ENCODE results near the gene POLE. TPM values are rescaled to one million over a fixed set of nuclear protein-coding genes. Genes with fewer than 3 reads are reported as not detected.

The POLE gene
- total RNA-seq, 1 donor from 2014 or later: 10.5 TPM

DNA sequence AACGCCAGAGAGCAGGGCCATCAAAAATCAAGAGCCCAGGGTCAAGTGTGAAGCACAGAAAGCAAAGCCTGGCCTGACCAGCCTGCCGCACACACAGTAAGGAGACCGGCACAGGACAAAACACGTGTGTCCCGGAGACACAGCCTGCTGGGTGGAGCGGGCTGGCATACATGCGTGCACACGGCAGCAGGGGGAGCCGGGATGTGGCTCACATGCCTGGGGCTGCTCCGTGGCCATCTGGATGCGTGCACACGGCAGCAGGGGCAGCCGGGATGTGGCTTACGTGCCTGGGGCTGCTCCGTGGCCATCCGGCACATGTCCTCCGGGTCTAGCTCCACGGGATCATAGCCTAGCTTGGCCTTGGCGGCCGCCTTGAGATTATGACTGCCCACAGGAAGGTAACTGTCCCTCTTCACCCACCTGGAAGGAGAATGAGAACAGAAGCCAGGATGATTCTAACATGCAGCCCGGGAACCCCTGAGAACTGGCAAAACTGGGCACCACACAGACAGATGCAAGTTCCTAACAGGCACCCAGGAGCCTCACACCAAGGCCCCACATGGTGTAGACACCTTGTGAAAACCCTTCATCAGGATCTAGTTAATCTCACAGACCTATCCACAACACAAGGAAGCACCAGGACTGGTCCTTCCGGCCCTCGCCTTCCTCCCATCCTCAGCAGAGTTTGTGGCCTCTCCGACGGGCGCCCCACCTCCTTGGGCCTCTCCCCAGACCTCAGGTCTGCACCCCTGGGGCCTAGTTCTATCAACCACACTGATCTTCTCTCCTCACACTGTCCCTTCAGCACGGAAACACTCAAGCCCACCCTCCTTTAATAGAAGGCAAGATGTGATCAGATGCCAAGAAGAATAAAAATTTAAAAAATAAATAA lies 13.6 kb downstream of the POLE start:
- FAIRE-seq (no peak), DNase-seq (ENCODE audit: low read depth) (no peak)
- Histone ChIP-seq H3K27me3 (ENCODE audit: control insufficient read depth, insufficient read depth, low read length) (no peaks in the 10 kb centered on the region), H3K36me3 (ENCODE audit: control insufficient read depth, insufficient read depth, low read length) (peaks cover 21% of the 10 kb centered on the region), H3K4me3 (ENCODE audit: low read depth, low read length) (no peak overlapping the region)
- no peak for TF ChIP-seq CTCF (IDR thresholded peaks at IDR 0.05; ENCODE audit: insufficient read depth, low read length, severe bottlenecking)

DNA sequence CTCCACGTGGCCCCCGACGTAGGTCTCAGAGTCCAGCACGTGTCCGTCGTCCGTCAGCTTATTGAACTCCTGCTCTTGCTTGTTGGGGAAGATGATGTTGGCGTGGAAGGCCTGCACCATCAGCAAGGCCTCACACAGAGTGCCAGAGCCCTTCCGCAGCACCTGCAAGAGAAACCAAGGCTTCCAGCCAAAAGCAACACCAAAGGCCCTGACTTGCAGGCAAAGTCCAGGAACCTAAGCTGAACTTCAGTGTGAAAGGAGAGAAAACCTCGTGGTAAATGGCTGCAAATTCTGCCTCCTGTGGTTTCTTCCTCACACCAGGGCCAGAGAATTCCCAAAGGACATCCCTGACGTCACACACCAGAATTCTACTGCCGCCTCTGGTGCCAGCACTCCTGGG lies 14.5 kb downstream of the POLE start:
- no peak for TF ChIP-seq CTCF (IDR thresholded peaks at IDR 0.05; ENCODE audit: insufficient read depth, low read length, severe bottlenecking)
- Histone ChIP-seq H3K4me3 (ENCODE audit: low read depth, low read length) (no peak overlapping the region), H3K27me3 (ENCODE audit: control insufficient read depth, insufficient read depth, low read length) (no peaks in the 10 kb centered on the region), H3K36me3 (ENCODE audit: control insufficient read depth, insufficient read depth, low read length) (peaks cover 26% of the 10 kb centered on the region)
- FAIRE-seq (no peak), DNase-seq (ENCODE audit: low read depth) (no peak)

DNA sequence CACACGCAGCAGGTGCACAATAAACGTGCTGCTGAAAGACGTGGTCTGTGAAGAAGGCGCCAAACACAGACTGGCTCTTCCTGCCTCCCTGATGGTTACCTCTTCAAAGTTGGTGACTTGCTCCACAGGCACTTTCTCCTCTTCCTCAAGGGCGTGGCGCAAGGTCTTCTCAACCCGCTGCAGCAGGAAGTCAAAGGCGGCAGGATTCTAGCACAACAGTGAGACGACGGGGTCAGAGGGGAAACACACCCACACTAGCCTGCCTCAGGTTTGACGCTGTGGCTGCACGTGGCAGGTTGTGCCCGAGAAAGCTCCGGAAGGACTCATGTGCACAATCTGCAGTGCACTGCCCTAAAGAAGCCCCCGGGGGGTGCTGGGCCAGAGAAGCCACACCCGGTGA lies 15.0 kb downstream of the POLE start:
- FAIRE-seq: no peak
- TF ChIP-seq CTCF (IDR thresholded peaks at IDR 0.05; ENCODE audit: insufficient read depth, low read length, severe bottlenecking): no peak
- no peak overlapping the region for H3K4me3 ChIP-seq (ENCODE audit: low read depth, low read length)
- DNase-seq (ENCODE audit: low read depth): no peak
- peaks cover 27% of the 10 kb centered on the region for H3K36me3 ChIP-seq (ENCODE audit: control insufficient read depth, insufficient read depth, low read length)
- no peaks in the 10 kb centered on the region for H3K27me3 ChIP-seq (ENCODE audit: control insufficient read depth, insufficient read depth, low read length)

DNA sequence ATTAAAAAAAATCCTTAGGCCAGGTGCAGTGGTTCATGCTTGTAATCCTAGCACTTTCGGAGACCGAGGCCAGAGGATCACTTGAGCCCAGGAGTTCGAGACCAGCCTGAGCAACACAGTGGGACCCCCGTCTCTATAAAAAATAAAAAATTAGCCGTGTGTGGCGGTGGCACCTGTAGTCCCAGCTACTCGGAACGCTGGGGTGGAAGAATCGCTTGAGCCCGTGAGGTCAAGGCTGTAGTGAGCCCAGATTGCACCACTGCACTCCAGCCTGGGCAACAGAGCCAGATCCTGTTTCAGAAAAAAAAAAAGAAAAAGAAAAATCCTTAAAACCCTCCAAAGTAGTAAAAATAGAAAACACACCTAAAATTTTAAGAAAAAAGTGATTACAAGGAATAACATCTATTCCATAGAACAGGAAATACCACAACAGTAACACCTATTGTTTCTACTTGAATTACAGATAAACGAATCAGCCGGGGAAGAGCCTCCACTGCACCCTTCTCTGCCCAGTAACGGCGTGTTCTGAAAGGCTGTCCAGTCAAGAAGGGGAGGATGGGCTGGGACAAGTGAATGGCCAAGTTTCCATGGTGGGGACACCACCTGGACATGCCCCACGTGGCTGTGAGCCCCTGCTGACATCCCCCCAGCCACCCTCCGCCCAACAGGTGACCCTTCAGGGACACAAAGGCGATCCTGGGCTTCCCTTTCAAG lies 17.8 kb downstream of the POLE start:
- peaks cover 18% of the 10 kb centered on the region for H3K36me3 ChIP-seq (ENCODE audit: control insufficient read depth, insufficient read depth, low read length)
- H3K27me3 ChIP-seq (ENCODE audit: control insufficient read depth, insufficient read depth, low read length): no peaks in the 10 kb centered on the region
- FAIRE-seq: no peak
- TF ChIP-seq CTCF (IDR thresholded peaks at IDR 0.05; ENCODE audit: insufficient read depth, low read length, severe bottlenecking): no peak
- DNase-seq (ENCODE audit: low read depth): peak; percentile 8
- H3K4me3 ChIP-seq (ENCODE audit: low read depth, low read length): no peak overlapping the region

DNA sequence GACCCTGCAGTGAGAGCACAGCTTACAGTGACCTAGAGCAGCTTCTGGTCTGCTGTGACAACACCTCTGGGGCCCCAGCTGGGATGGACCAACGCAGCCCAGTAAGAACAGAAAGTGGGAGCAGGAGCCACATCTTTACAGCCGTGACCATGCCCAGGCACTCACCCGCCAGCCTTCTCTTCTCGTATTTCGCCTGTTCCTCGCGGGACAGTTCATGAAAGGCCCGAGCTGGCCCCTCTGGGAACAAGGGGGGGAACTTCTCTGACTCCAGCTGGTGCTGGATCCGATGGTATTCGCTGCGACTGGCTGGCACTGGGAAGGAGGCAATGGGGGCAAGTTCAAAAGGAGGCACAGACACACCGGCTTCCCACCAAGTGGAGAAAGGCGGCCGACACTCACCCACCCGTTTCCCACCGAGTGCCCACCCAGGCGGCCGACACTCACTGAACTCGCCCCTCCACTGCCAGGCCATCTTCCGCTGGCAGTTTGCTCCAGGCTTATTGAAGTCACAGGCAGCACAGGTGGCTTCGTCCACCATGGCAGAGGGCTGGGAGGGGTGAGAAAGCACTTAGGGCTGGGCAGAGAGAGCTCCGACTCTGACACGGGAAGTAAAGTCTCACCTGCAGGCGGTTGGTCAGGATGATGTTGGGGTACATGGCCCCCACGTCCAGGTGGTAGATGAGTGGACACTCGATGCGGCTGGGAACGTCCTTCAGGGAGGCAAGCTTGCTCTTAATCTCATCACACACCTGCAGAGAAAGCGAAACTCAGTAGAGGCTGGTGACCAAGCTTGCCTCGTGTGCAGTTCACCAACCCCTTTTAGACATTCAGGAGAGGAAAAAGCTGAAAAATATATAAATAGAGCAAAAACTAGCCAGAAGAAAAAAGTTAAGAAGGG lies 18.7 kb downstream of the POLE start:
- no peak for TF ChIP-seq CTCF (IDR thresholded peaks at IDR 0.05; ENCODE audit: insufficient read depth, low read length, severe bottlenecking)
- H3K4me3 ChIP-seq (ENCODE audit: low read depth, low read length): no peak overlapping the region
- no peak for DNase-seq (ENCODE audit: low read depth)
- no peak for FAIRE-seq
- H3K27me3 ChIP-seq (ENCODE audit: control insufficient read depth, insufficient read depth, low read length): no peaks in the 10 kb centered on the region
- H3K36me3 ChIP-seq (ENCODE audit: control insufficient read depth, insufficient read depth, low read length): peaks cover 20% of the 10 kb centered on the region

All from bronchial epithelial cell (primary cell).